HL-60 (cell line): ENCODE measurements around the gene RPS16.

Source experiments
- DNase-seq, 2 experiments: peaks; one replicate each; pipeline ENCODE4 v3.0.0-alpha.2; 2010 to 2020; ENCODE audit warnings: low read depth in 1 of 2, low spot score in 1 of 2
- H3K27ac ChIP-seq: fragments of 250-450 bp; sonication (Bioruptor Pico); replicated peaks from 2 replicates; pipeline ENCODE4 v1.5.1; 2020; ENCODE audit warnings: mild to moderate bottlenecking, moderate library complexity
- H3K27me3 ChIP-seq: fragments of 250-450 bp; sonication (Bioruptor Pico); 2 replicates; pipeline ENCODE4 v1.5.1; 2021; ENCODE audit warnings: mild to moderate bottlenecking, moderate library complexity; ENCODE audit not compliant: insufficient read depth, poor library complexity, severe bottlenecking
- H3K4me3 ChIP-seq: replicated peaks from 2 replicates; pipeline ENCODE4 v1.5.1; 2011; ENCODE audit warnings: mild to moderate bottlenecking, control low read depth, low read length; ENCODE audit not compliant: insufficient read depth
- CTCF ChIP-seq: IDR thresholded peaks from one replicate; pipeline ENCODE4 v1.5.1; 2011; ENCODE audit warnings: low read length, control low read depth, inconsistent platforms; ENCODE audit not compliant: insufficient read depth
- GABPA ChIP-seq: IDR thresholded peaks from 2 replicates; pipeline ENCODE4 v1.6.1; 2012; ENCODE audit warnings: low read depth
- POLR2AphosphoS5 ChIP-seq: IDR thresholded peaks from 2 replicates; pipeline ENCODE4 v1.6.1; 2012; ENCODE audit warnings: low read depth
- REST ChIP-seq: IDR thresholded peaks from 2 replicates; pipeline ENCODE4 v1.6.1; 2012; ENCODE audit warnings: low read depth; ENCODE audit not compliant: insufficient replicate concordance
- SPI1 ChIP-seq: IDR thresholded peaks from 2 replicates; pipeline ENCODE4 v1.6.1; 2012; ENCODE audit warnings: low read depth, mild to moderate bottlenecking, borderline replicate concordance
- long read RNA-seq: library from polyadenylated mRNA; unstranded; transcript quantifications from one replicate; pipeline ENCODE4 v2.0.0, GENCODE V29; 2020

The RPS16 gene
- long read RNA-seq, transcript RPS16-207 (5 exons, 492 nt) = minor isoform, 13 of 1,021 reads
- long read RNA-seq, transcript RPS16-201 (5 exons, 560 nt) = major isoform, 980 of 1,021 reads
- long read RNA-seq, partial matches to known transcripts = 6 of 1,021 reads
- long read RNA-seq, other reads (novel, unspliced or antisense) = 19 of 1,021 reads

- DNase-seq = peak; percentile 97 to 98
- peak within 1 kb of the TSS; percentile 88 for H3K27ac ChIP-seq
- peak within 1 kb of the TSS; percentile 55 for H3K4me3 ChIP-seq
- H3K27me3 ChIP-seq = no peaks in the 10 kb centered on the region
- peak; percentile 85 for TF ChIP-seq GABPA
- peak; percentile 75 for TF ChIP-seq REST
- peak; percentile 99 for TF ChIP-seq POLR2AphosphoS5
- no peak for TF ChIP-seq CTCF
- TF ChIP-seq SPI1 = peak; percentile 71; the same call in 1 of the 2 replicates
These were observed at the start of gene RPS16 for GRCh38 chr19:39435499-39436349. Gene RPS16 (minus strand): TSS chr19:39435949. CDS start chr19:39435895, 54 bp downstream.

GRCh38 chr19:39483141-39483540 is 47.4 kb upstream of the RPS16 start:
- no peak for TF ChIP-seq SPI1
- TF ChIP-seq POLR2AphosphoS5 = no peak
- TF ChIP-seq CTCF = no peak
- no peak for TF ChIP-seq REST
- no peak for TF ChIP-seq GABPA
- Histone ChIP-seq H3K27ac (no peak overlapping the region), H3K27me3 (no peaks in the 10 kb centered on the region), H3K4me3 (no peak overlapping the region)
- no peak for DNase-seq

GRCh38 chr19:39481676-39482075 is 45.9 kb upstream of the RPS16 start:
- Histone ChIP-seq H3K27me3 (no peaks in the 10 kb centered on the region), H3K4me3 (peak overlapping the region; percentile 88), H3K27ac (peak overlapping the region; percentile 79)
- DNase-seq = no peak
- TF ChIP-seq GABPA = no peak
- no peak for TF ChIP-seq POLR2AphosphoS5
- no peak for TF ChIP-seq CTCF
- no peak for TF ChIP-seq SPI1
- TF ChIP-seq REST = no peak
